Type B pancreatic cell (in vitro differentiated cells): ENCODE measurements around the gene AOX1. TPM values are rescaled to one million over a fixed set of nuclear protein-coding genes. Genes with fewer than 3 reads are reported as not detected.

Source experiments
- DNase-seq: peaks from one replicate; pipeline ENCODE4 v3.0.0; 2021; ENCODE audit warnings: mixed read lengths; ENCODE audit not compliant: unreplicated experiment; ENCODE audit errors: extremely low spot score
- H3K27ac Mint-ChIP-seq: 2 replicates; pipeline ENCODE4 v1.8.0; 2021; ENCODE audit warnings: mild to moderate bottlenecking, mixed read lengths
- H3K27me3 Mint-ChIP-seq: 2 replicates; pipeline ENCODE4 v1.8.0; 2021; ENCODE audit warnings: mixed read lengths
- H3K36me3 Mint-ChIP-seq: 2 replicates; pipeline ENCODE4 v1.8.0; 2021; ENCODE audit warnings: mixed read lengths
- H3K4me1 Mint-ChIP-seq: one replicate; pipeline ENCODE4 v1.8.0; 2021; ENCODE audit warnings: mixed read lengths; ENCODE audit not compliant: unreplicated experiment
- H3K4me3 Mint-ChIP-seq: 2 replicates; pipeline ENCODE4 v1.8.0; 2021; ENCODE audit warnings: mild to moderate bottlenecking, mixed read lengths
- H3K9me3 Mint-ChIP-seq: 2 replicates; pipeline ENCODE4 v1.8.0; 2021; ENCODE audit warnings: mixed read lengths
- CTCF ChIP-seq: fragments of 200-600 bp; sonication (generic); conservative IDR thresholded peaks from 2 replicates; pipeline ENCODE4 v1.5.0; 2021; ENCODE audit warnings: antibody characterized with exemption, mild to moderate bottlenecking
- total RNA-seq: library from RNA; stranded (reverse); gene quantifications from 2 replicates; pipeline ENCODE4 v1.2.1, GENCODE V29; 2021; ENCODE audit warnings: low replicate concordance

Gene AOX1
- total RNA-seq, 1 donor from 2014 or later = 6.4 TPM

GRCh38 chr2:200687922-200688920 lies 102.4 kb downstream of the AOX1 start:
- H3K27ac Mint-ChIP-seq = no peak overlapping the region
- no peak for DNase-seq
- H3K4me1 Mint-ChIP-seq = no peaks in the 10 kb centered on the region
- H3K27me3 Mint-ChIP-seq = peaks cover 8% of the 10 kb centered on the region
- H3K9me3 Mint-ChIP-seq = no peaks in the 10 kb centered on the region
- no peak for TF ChIP-seq CTCF
- no peak overlapping the region for H3K4me3 Mint-ChIP-seq
- H3K36me3 Mint-ChIP-seq = no peaks in the 10 kb centered on the region

DNA sequence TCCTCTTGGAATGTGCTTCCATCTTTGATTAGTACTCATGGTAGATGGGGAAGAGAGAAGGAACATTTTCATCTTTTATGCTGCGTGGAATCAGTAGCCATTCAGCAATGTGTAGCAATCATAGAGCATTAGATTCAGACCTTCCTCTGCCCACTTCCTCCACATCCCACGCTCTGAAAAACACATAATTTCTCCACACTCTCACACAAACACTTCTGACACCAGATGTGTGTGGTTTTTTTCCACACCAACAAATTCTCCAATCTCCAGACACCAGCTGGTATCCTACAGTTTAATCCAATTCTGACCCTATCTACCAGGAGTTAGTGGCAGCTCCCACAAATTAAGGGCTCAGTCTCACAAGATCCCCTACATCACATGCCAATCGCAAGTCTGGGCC lies 103.3 kb downstream of the AOX1 start:
- DNase-seq = no peak
- TF ChIP-seq CTCF = no peak
- no peaks in the 10 kb centered on the region for H3K36me3 Mint-ChIP-seq
- H3K4me1 Mint-ChIP-seq = no peaks in the 10 kb centered on the region
- H3K27me3 Mint-ChIP-seq = peaks cover 8% of the 10 kb centered on the region
- H3K27ac Mint-ChIP-seq = no peak overlapping the region
- no peaks in the 10 kb centered on the region for H3K9me3 Mint-ChIP-seq
- no peak overlapping the region for H3K4me3 Mint-ChIP-seq

GRCh38 chr2:200693836-200694470 lies 108.1 kb downstream of the AOX1 start:
- H3K4me1 Mint-ChIP-seq = no peaks in the 10 kb centered on the region
- no peak for TF ChIP-seq CTCF
- H3K27ac Mint-ChIP-seq = no peak overlapping the region
- peaks cover 1% of the 10 kb centered on the region for H3K27me3 Mint-ChIP-seq
- no peak overlapping the region for H3K4me3 Mint-ChIP-seq
- no peak for DNase-seq
- H3K9me3 Mint-ChIP-seq = no peaks in the 10 kb centered on the region
- no peaks in the 10 kb centered on the region for H3K36me3 Mint-ChIP-seq

DNA sequence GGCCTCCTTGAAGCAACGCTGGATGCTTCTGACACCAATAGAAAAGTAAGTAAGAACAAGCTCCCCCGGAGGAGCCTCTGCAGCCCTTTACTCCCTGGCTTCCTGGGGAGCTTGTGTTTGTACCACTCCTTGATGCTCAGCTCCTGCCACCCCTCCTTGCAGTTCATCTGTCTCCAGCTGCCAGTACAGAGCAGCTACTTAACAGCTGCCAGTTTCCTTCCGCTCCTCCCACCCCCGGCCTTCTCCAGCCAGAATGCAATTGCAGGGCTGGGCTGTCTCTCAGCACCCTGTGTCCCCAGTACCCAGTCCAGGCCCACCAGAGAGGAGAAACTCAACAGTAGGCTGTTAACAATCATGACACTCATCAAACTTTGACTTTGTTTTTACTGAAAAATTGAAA lies 109.4 kb downstream of the AOX1 start:
- no peak for TF ChIP-seq CTCF
- H3K27ac Mint-ChIP-seq = no peak overlapping the region

GRCh38 chr2:200695601-200696000 lies 109.8 kb downstream of the AOX1 start:
- Mint-ChIP-seq H3K36me3 (no peaks in the 10 kb centered on the region), H3K4me1 (no peaks in the 10 kb centered on the region), H3K27me3 (peaks cover 3% of the 10 kb centered on the region), H3K4me3 (no peak overlapping the region), H3K9me3 (no peaks in the 10 kb centered on the region), H3K27ac (no peak overlapping the region)
- TF ChIP-seq CTCF = no peak
- no peak for DNase-seq

More for the DNA sequence above, 109.4 kb downstream of the AOX1 start:
- Mint-ChIP-seq H3K27me3 (peaks cover 3% of the 10 kb centered on the region), H3K4me3 (no peak overlapping the region), H3K9me3 (no peaks in the 10 kb centered on the region), H3K36me3 (no peaks in the 10 kb centered on the region), H3K4me1 (no peaks in the 10 kb centered on the region)
- DNase-seq = no peak
